Gastrocnemius medialis (tissue), 4 donors: ENCODE measurements around the gene KCND1. TPM values are rescaled to one million over a fixed set of nuclear protein-coding genes. Genes with fewer than 3 reads are reported as not detected.

Experiments used
- ATAC-seq, 2 donors: fragments of 150-250 bp; one replicate each; pipeline ENCODE4 v1.9.1; 2016
- DNase-seq, 2 donors: peaks; one replicate each; pipeline ENCODE4 v3.0.0-alpha.2; 2019
- H3K27ac ChIP-seq, 4 donors: fragments of 200-600 bp; sonication (generic); 1 replicate in 1 of 4; 2 replicates in 3 of 4; pipeline ENCODE4 v1.5.1; 2016 to 2018; ENCODE audit warnings: mild to moderate bottlenecking in 2 of 4, moderate library complexity in 1 of 4
- H3K27me3 ChIP-seq, 3 donors: fragments of 200-600 bp; sonication (generic) in 2 of 3; 1 replicate in 1 of 3; 2 replicates in 2 of 3; pipeline versions ENCODE4 v1.5.1 to v1.6.0; 2016 to 2019; ENCODE audit warnings: mild to moderate bottlenecking in 1 of 3, moderate library complexity in 1 of 3
- H3K36me3 ChIP-seq, 2 donors: fragments of 200-600 bp; sonication (generic) in 1 of 2; one replicate each; pipeline ENCODE4 v1.5.1; 2017 to 2018
- H3K4me1 ChIP-seq, 2 donors: fragments of 200-600 bp; sonication (generic) in 1 of 2; one replicate each; pipeline ENCODE4 v1.5.1; 2016 to 2017; ENCODE audit warnings: mild to moderate bottlenecking in 2 of 2
- H3K4me3 ChIP-seq, 4 donors: fragments of 200-600 bp; sonication (generic) in 3 of 4; 1 replicate in 1 of 4; 2 replicates in 3 of 4; pipeline ENCODE4 v1.5.1; 2016 to 2019; ENCODE audit warnings: mild to moderate bottlenecking in 2 of 4
- H3K9me3 ChIP-seq, 3 donors: fragments of 200-600 bp; sonication (generic) in 2 of 3; 1 replicate in 1 of 3; 2 replicates in 2 of 3; pipeline ENCODE4 v1.5.1; 2016 to 2019
- POLR2A ChIP-seq, 2 donors: fragments of 450-650 bp; IDR thresholded peaks; one replicate each; pipeline ENCODE4 v1.6.1; 2017; ENCODE audit warnings: antibody characterized with exemption in 2 of 2, mild to moderate bottlenecking in 2 of 2, moderate library complexity in 2 of 2
- in situ Hi-C, 4 donors: fragments of 200-750 bp; cut with MboI; loops; one replicate each; pipeline versions ENCODE4 v1.15.0 to v1.8.0; 2017; ENCODE audit warnings: low sequenced_read_pairs in 4 of 4
- intact Hi-C: fragments of 100-400 bp; cut with DNase I; formaldehyde crosslinking; loops from one replicate; pipeline ENCODE4 v1.15.1; 2023; ENCODE audit warnings: low total_unique reads
- total RNA-seq, 4 donors: library from RNA; depleted of rRNA; stranded (reverse); fragments of >200 nt; gene quantifications; one replicate each; pipeline versions ENCODE4 v1.1.0 to v1.2.3, GENCODE V29; 2016
- TF ChIP-seq, protein P1 (sequence below), 5 experiments: fragments of 450-650 bp in 3 of 5; fragments of 200-600 bp in 2 of 5; sonication (generic) in 2 of 5; IDR thresholded peaks in 4 of 5; conservative IDR thresholded peaks in 1 of 5; 1 replicate in 4 of 5; 2 replicates in 1 of 5; pipeline ENCODE4 v1.5.1; 2016 to 2019; ENCODE audit warnings: antibody characterized with exemption in 5 of 5, mild to moderate bottlenecking in 3 of 5, moderate library complexity in 3 of 5

The KCND1 gene
- total RNA-seq, 4 donors from 2014 or later, result 0.09 to 1.2 (median 0.77) TPM

DNA sequence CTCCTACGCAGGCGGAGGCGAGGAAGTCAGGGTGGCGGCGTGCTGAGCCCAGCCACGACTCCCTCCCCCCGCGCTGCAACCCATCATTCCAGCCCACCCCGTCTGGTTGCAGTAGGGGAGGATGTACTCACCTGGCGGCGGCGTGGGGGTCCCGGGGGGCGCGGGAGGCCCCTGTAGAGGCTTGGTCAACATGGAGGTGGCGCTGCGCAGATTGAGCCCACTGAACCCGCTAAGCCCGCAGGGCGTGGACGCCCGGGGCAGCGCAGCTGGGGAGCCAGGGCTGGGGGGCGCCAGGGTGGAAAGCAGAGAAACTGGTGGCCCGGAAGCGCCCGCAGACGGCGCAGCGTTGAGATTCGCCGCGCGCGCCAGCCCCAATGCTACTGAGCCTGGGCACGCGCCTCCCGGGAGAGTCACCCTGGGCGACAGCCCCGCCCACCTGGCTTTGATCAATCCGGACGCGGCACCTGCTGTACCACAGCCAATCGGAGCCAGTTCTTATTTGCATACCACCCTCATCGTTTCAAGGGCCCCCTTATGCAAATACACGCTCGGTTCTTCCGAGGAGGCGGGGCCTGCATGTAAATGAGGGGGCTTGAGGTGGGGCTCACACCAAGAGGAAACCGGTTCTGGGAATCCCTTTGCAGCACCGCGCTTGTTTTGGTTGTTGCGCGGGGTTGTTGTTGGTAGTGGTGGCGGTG lies 52.9 kb downstream of the KCND1 start, which contains the start of gene PIM2:
Gene PIM2 (minus strand): TSS at position 382 of the 698 bp plus-strand sequence. CDS start 190 bp downstream, at position 192.
- no peaks in the 10 kb centered on the region for H3K9me3 ChIP-seq
- H3K4me3 ChIP-seq, result peak within 1 kb of the TSS; percentile 61 to 74 (median 66)
- peak; percentile 78 to 88 for DNase-seq
- peak; percentile 85 to 94 for TF ChIP-seq POLR2A (IDR thresholded peaks at IDR 0.05)
- TF ChIP-seq, protein P1, sequence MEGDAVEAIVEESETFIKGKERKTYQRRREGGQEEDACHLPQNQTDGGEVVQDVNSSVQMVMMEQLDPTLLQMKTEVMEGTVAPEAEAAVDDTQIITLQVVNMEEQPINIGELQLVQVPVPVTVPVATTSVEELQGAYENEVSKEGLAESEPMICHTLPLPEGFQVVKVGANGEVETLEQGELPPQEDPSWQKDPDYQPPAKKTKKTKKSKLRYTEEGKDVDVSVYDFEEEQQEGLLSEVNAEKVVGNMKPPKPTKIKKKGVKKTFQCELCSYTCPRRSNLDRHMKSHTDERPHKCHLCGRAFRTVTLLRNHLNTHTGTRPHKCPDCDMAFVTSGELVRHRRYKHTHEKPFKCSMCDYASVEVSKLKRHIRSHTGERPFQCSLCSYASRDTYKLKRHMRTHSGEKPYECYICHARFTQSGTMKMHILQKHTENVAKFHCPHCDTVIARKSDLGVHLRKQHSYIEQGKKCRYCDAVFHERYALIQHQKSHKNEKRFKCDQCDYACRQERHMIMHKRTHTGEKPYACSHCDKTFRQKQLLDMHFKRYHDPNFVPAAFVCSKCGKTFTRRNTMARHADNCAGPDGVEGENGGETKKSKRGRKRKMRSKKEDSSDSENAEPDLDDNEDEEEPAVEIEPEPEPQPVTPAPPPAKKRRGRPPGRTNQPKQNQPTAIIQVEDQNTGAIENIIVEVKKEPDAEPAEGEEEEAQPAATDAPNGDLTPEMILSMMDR (IDR thresholded peaks at IDR 0.05 in 4 of 5, conservative IDR thresholded peaks at IDR 0.05 in 1 of 5), result no peak
- H3K27ac ChIP-seq, result peak within 1 kb of the TSS; percentile 83 to 89 (median 86)
- intact Hi-C loops, result loop anchor here (1.0 to 5.0 kb wide), 3 partner anchors 38 to 241 kb away; partner anchors contain the start of genes OTUD5 and TFE3
- in situ Hi-C loops, result no loop called here
- H3K27me3 ChIP-seq, result no peaks in the 10 kb centered on the region
- peaks cover 0 to 4% of the 10 kb centered on the region in 2 donors for H3K4me1 ChIP-seq
- H3K36me3 ChIP-seq, result peaks cover 0 to 8% of the 10 kb centered on the region in 2 donors
- ATAC-seq, result peak; percentile 86 to 89

DNA sequence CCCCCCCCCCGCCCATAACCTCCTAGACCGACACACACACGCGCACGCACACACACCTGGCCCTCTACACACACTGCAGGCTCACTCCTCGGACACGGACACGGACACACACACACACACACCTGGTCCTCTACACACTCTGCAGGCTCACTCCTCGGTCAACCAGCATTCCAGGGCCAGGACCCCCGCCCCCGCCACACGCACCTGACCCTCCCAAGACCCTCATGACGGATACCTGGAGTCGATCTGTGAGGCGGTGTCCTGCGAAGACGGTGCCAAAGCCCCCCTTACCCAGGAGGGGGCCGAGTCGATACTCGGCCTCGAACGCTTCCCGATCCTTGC lies 53.4 kb downstream of the KCND1 start:
- Histone ChIP-seq H3K36me3 (peaks cover 0 to 3% of the 10 kb centered on the region in 2 donors), H3K9me3 (no peaks in the 10 kb centered on the region), H3K27me3 (no peaks in the 10 kb centered on the region), H3K4me1 (peaks cover 0 to 4% of the 10 kb centered on the region in 2 donors), H3K27ac (peak overlapping the region; percentile 83 to 89 (median 86)), H3K4me3 (peak overlapping the region; percentile 61 to 74 (median 66))
- DNase-seq (no peak), ATAC-seq (no peak)
- TF ChIP-seq, protein P1 (IDR thresholded peaks at IDR 0.05 in 4 of 5, conservative IDR thresholded peaks at IDR 0.05 in 1 of 5), result no peak
- TF ChIP-seq POLR2A (IDR thresholded peaks at IDR 0.05), result no peak
- intact Hi-C loops, result loop anchor here (2.0 to 5.0 kb wide), 2 partner anchors 39 to 241 kb away; partner anchors contain the start of gene OTUD5
- in situ Hi-C loops, result no loop called here

GRCh38 chrX:48917139-48918001 lies 54.3 kb downstream of the KCND1 start:
- peak; percentile 79 for ATAC-seq
- peak overlapping the region in 1 of 4 donors; percentile 68 for H3K4me3 ChIP-seq
- no peaks in the 10 kb centered on the region for H3K36me3 ChIP-seq
- peak overlapping the region; percentile 31 to 89 (median 67) for H3K27ac ChIP-seq
- in situ Hi-C loops (no loop called here), intact Hi-C loops (loop anchor here (1.0 to 5.0 kb wide), 3 partner anchors 26 to 240 kb away; partner anchors contain the start of gene OTUD5)
- H3K4me1 ChIP-seq, result peaks cover 0 to 4% of the 10 kb centered on the region in 2 donors
- peak; percentile 75 to 89 for DNase-seq
- no peak for TF ChIP-seq POLR2A (IDR thresholded peaks at IDR 0.05)
- TF ChIP-seq, protein P1 (IDR thresholded peaks at IDR 0.05 in 4 of 5, conservative IDR thresholded peaks at IDR 0.05 in 1 of 5), result peak; percentile 90 to 94 (median 91)
- H3K9me3 ChIP-seq, result no peaks in the 10 kb centered on the region
- H3K27me3 ChIP-seq, result no peaks in the 10 kb centered on the region

- H3K4me1 ChIP-seq, result peaks cover 7 to 13% of the 10 kb centered on the region in 2 donors
- no peak overlapping the region for H3K4me3 ChIP-seq
- TF ChIP-seq POLR2A (IDR thresholded peaks at IDR 0.05), result no peak
- TF ChIP-seq, protein P1 (IDR thresholded peaks at IDR 0.05 in 4 of 5, conservative IDR thresholded peaks at IDR 0.05 in 1 of 5), result no peak
- H3K27ac ChIP-seq, result no peak overlapping the region
- ATAC-seq (no peak), DNase-seq (no peak)
- no peaks in the 10 kb centered on the region for H3K27me3 ChIP-seq
- H3K9me3 ChIP-seq, result no peaks in the 10 kb centered on the region
- intact Hi-C loops, result loop anchor here (5.0 kb wide), 1 partner anchor 238 kb away; no protein-coding TSS in a partner anchor
- no peaks in the 10 kb centered on the region for H3K36me3 ChIP-seq
- in situ Hi-C loops, result no loop called here
Observed at GRCh38 chrX:48914593-48915493, 56.8 kb downstream of the KCND1 start.
